Karpas-422 (cell line): ENCODE results near the gene DMD. TPM values are rescaled to one million over a fixed set of nuclear protein-coding genes. Genes with fewer than 3 reads are reported as not detected.

Experiments
- DNase-seq: peaks from one replicate; pipeline ENCODE4 v3.0.0-alpha.2; 2015
- H2AFZ ChIP-seq: fragments of 200-600 bp; sonication (generic); 2 replicates; pipeline ENCODE4 v1.6.1; 2014; ENCODE audit warnings: antibody characterized with exemption, low read length, mixed read lengths
- H3K27ac ChIP-seq: fragments of 200-600 bp; sonication (generic); 2 replicates; pipeline ENCODE4 v1.5.1; 2014; ENCODE audit warnings: mild to moderate bottlenecking, low read length, moderate library complexity
- H3K27me3 ChIP-seq: fragments of 200-600 bp; sonication (generic); 2 replicates; pipeline ENCODE4 v1.6.1; 2014; ENCODE audit warnings: low read length, mixed read lengths
- H3K36me3 ChIP-seq: fragments of 200-600 bp; sonication (generic); 2 replicates; pipeline ENCODE4 v1.6.1; 2014; ENCODE audit warnings: low read length, mixed read lengths; ENCODE audit not compliant: insufficient read depth
- H3K4me1 ChIP-seq: fragments of 200-600 bp; sonication (generic); 2 replicates; pipeline ENCODE4 v1.6.1; 2014; ENCODE audit warnings: mild to moderate bottlenecking, low read length, mixed read lengths
- H3K4me2 ChIP-seq: fragments of 200-600 bp; sonication (generic); 2 replicates; pipeline ENCODE4 v1.6.1; 2014; ENCODE audit warnings: low read length, low read depth, mild to moderate bottlenecking; ENCODE audit not compliant: poor library complexity, severe bottlenecking
- H3K4me3 ChIP-seq: fragments of 200-600 bp; sonication (generic); 2 replicates; pipeline ENCODE4 v1.5.1; 2014; ENCODE audit warnings: mild to moderate bottlenecking, antibody characterized with exemption, low read length, mixed read lengths
- H3K79me2 ChIP-seq: fragments of 200-600 bp; sonication (generic); 2 replicates; pipeline ENCODE4 v1.6.1; 2014; ENCODE audit warnings: mild to moderate bottlenecking, low read length, mixed read lengths
- H3K9ac ChIP-seq: fragments of 200-600 bp; sonication (generic); 2 replicates; pipeline ENCODE4 v1.6.0; 2014; ENCODE audit warnings: low read length
- H3K9me2 ChIP-seq: fragments of 200-600 bp; sonication (generic), shearing (Covaris generic); replicated peaks from 2 replicates; pipeline ENCODE4 v1.6.0; 2014; ENCODE audit warnings: mild to moderate bottlenecking, low read length, moderate library complexity; ENCODE audit not compliant: insufficient read depth
- H3K9me3 ChIP-seq: fragments of 300-700, 200-600 bp; sonication (generic); 2 replicates; pipeline ENCODE4 v1.6.1; 2014; ENCODE audit warnings: low read length, mixed read lengths
- H4K20me1 ChIP-seq: fragments of 200-600 bp; sonication (generic); 2 replicates; pipeline ENCODE4 v1.6.1; 2014; ENCODE audit warnings: mild to moderate bottlenecking, antibody characterized with exemption, low read length, low read depth; ENCODE audit not compliant: insufficient read depth
- total RNA-seq: library from RNA; depleted of rRNA; stranded (reverse); fragments of >200 nt; shearing (Covaris generic); gene quantifications from 2 replicates; pipeline ENCODE4 v1.2.3, GENCODE V29; 2014; ENCODE audit warnings: low replicate concordance; rRNA removed

Gene DMD
- total RNA-seq = not detected in 2 replicates

DNA sequence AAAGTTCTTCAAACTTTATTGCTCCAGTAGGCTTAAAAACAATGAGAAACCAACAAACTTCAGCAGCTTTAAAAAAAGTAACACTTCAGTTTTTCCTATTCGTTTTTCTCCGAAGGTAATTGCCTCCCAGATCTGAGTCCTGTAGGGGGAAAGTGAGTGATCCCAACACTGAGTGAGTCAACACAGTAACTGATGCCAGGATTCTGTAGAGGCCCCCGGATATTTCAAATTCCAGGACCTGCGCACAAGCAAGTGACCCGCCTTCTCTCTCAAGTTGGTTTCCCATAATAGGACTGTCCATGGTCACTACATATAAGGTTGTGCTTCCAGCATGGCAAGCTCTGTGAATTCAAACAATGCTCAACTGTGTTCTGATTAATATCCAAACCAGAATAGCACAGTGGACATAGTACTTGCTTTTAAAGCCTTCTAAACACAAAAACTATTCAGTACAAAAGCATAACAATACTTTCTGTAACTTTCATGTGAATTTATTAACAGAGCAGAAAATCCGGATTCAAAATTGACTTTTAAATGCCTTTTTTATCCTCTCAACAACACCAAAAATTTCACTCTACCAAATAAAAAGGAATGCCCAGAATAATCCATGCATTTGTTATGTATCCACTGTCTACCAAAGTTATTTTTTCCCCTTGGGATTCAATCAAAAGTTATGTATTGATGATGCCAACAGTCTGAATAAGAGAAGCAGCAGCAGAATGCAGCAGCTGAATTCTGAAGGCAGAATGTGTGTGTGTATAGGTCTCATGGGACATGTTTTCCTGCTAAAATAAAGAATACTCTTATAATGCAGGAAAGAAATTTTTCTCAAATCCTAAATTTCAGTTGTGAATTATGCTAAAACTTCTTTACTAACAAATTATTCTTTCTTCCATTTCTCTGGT is at the start of gene DMD:
TSS of gene DMD (minus strand) at position 194 of the 905 bp plus-strand sequence. CDS start 237 bp downstream, outside the sequence.
- no peak for DNase-seq
- H3K4me2 ChIP-seq = no peak within 1 kb of the TSS
- H3K9me2 ChIP-seq = no peaks in the 10 kb centered on the region

DNA sequence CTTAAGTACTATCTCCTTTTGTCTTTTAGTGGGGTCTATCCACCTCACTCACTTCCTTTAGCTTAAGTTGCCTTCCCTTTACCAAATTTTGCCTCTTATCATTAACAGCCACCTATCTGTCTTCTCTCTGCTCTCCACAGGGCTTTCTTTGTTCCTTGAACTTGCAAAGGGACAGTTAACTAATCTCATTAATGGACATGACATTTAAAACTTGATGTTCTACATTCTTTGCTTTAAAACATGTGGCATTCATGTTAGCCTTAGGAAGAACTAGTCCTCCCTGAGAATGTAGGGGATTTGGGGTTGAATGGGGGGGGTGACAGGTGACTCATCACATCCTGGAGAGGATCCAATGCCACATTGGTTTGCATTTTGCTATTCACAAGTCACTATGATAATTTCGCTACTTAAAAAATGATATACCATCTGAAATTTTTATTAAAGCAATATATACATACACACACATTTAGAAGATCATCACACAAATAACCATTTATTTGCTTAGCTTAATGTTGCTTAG is 41.0 kb upstream of the DMD start:
- H3K79me2 ChIP-seq = no peaks in the 10 kb centered on the region
- no peaks in the 10 kb centered on the region for H3K9me2 ChIP-seq
- H3K9me3 ChIP-seq = no peaks in the 10 kb centered on the region
- H3K4me2 ChIP-seq = no peak overlapping the region
- H3K36me3 ChIP-seq = no peaks in the 10 kb centered on the region
- H3K4me1 ChIP-seq = peaks cover 3% of the 10 kb centered on the region; the same call in 1 of the 2 replicates
- no peak overlapping the region for H2AFZ ChIP-seq
- no peaks in the 10 kb centered on the region for H3K27me3 ChIP-seq
- no peak overlapping the region for H3K4me3 ChIP-seq
- no peak overlapping the region for H3K9ac ChIP-seq
- no peak for DNase-seq
- H4K20me1 ChIP-seq = no peaks in the 10 kb centered on the region
- no peak overlapping the region for H3K27ac ChIP-seq

More for the DNA sequence above, at the start of gene DMD:
- no peak within 1 kb of the TSS for H3K27ac ChIP-seq
- H3K4me3 ChIP-seq = no peak within 1 kb of the TSS
- H2AFZ ChIP-seq = peak within 1 kb of the TSS; percentile 20; the same call in 1 of the 2 replicates
- H3K79me2 ChIP-seq = no peaks in the 10 kb centered on the region
- no peaks in the 10 kb centered on the region for H3K36me3 ChIP-seq
- H3K4me1 ChIP-seq = peaks cover 9% of the 10 kb centered on the region
- H3K27me3 ChIP-seq = no peaks in the 10 kb centered on the region
- H4K20me1 ChIP-seq = no peaks in the 10 kb centered on the region
- no peaks in the 10 kb centered on the region for H3K9me3 ChIP-seq
- no peak within 1 kb of the TSS for H3K9ac ChIP-seq

DNA sequence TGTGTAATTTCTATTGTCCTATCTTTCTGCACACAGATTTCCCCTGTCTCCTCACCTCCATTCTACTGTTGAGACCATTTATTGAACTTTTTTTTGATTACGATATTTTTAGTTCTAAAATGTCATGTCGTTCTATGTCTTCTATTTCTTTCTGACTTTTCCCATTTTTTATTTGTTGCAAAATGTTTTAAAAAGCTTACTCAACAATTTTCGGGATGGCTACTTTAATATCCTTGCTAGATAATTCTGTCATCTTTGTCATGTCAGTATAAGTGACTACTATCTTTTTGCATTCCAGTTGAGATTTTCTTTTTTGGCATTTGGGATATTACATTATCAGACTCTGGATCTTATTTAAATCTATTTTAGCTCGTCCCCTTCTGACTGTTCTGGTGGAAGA is 7.5 kb upstream of the DMD start:
- peaks cover 3% of the 10 kb centered on the region; the same call in 1 of the 2 replicates for H3K9me3 ChIP-seq
- no peaks in the 10 kb centered on the region for H3K9me2 ChIP-seq
- no peak overlapping the region for H3K9ac ChIP-seq

DNA sequence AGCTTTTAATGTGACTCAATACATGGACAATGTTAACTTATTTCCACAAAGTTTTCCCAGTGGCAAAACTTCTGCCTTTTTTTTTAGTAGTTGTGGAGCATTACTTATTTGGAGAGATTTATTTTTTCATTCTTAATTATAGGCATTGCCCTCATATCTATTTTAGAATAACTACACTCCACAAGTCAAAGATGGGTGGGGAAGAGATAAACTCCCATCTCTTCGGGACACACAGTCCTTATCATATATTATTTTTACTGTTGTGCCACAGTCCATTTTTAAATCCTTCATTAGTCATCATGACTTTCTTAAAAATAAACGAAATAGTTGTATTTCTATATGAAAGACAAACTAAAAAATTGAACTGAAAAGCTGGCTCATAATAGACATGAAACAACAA is 1.2 kb downstream of the DMD start:
- H2AFZ ChIP-seq = no peak overlapping the region
- no peak for DNase-seq
- H3K27ac ChIP-seq = no peak overlapping the region
- H3K9me3 ChIP-seq = no peaks in the 10 kb centered on the region
- no peaks in the 10 kb centered on the region for H4K20me1 ChIP-seq
- H3K4me1 ChIP-seq = peaks cover 9% of the 10 kb centered on the region
- H3K79me2 ChIP-seq = no peaks in the 10 kb centered on the region
- H3K36me3 ChIP-seq = no peaks in the 10 kb centered on the region
- no peaks in the 10 kb centered on the region for H3K27me3 ChIP-seq
- no peak overlapping the region for H3K9ac ChIP-seq
- H3K4me3 ChIP-seq = no peak overlapping the region
- no peak overlapping the region for H3K4me2 ChIP-seq
- H3K9me2 ChIP-seq = no peaks in the 10 kb centered on the region

More for the DNA sequence above, 7.5 kb upstream of the DMD start:
- Histone ChIP-seq H3K4me2 (no peak overlapping the region), H3K4me3 (no peak overlapping the region), H3K27ac (no peak overlapping the region), H3K4me1 (no peaks in the 10 kb centered on the region), H3K27me3 (no peaks in the 10 kb centered on the region), H4K20me1 (no peaks in the 10 kb centered on the region), H3K36me3 (no peaks in the 10 kb centered on the region), H3K79me2 (no peaks in the 10 kb centered on the region), H2AFZ (no peak overlapping the region)
- no peak for DNase-seq

DNA sequence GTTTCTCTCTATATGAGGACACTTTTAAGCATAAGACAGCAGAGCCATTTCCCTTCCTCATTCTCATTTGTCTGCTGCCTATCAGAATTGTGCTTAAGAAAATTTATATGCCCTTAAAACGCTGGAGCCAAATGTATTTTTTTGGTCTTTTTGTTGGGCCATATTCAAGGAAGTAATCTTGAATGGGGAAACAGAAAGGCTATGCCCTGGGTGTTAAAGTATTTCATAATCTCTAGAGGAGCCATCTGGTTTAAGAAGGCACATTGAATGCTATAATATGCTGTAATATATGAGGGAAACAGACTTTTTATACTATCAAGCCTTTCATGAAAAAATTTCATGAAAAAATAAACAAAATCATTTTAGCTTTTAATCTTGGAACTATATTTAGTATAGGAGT is 4.3 kb downstream of the DMD start:
- Histone ChIP-seq H3K36me3 (no peaks in the 10 kb centered on the region), H3K4me3 (no peak overlapping the region), H2AFZ (no peak overlapping the region), H3K9me3 (no peaks in the 10 kb centered on the region), H3K27ac (no peak overlapping the region), H3K79me2 (no peaks in the 10 kb centered on the region), H4K20me1 (no peaks in the 10 kb centered on the region), H3K27me3 (no peaks in the 10 kb centered on the region), H3K4me2 (no peak overlapping the region), H3K9me2 (no peaks in the 10 kb centered on the region), H3K4me1 (peaks cover 15% of the 10 kb centered on the region), H3K9ac (no peak overlapping the region)
- DNase-seq = no peak

DNA sequence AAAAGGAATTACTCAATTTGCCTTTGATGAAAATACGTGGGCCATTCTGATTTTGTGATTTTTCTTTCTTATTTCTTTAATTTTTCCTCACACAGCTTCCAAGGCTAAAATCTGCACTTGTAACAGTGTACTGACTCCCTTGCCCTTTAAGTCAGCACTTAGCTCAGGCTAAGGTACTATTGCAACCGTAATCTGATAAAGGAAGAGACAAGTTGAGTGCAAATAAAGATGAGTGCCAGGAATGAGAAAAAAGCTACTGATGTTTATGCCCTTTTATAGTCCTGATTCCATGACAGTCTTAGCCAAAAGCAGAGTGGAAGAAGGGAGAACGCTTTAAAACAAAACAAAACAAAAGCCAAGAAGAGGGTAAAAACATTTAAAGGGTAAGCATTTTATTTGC is 6.0 kb downstream of the DMD start:
- no peaks in the 10 kb centered on the region for H3K79me2 ChIP-seq
- H3K9me3 ChIP-seq = no peaks in the 10 kb centered on the region
- H4K20me1 ChIP-seq = no peaks in the 10 kb centered on the region
- peaks cover 13% of the 10 kb centered on the region for H3K4me1 ChIP-seq
- no peaks in the 10 kb centered on the region for H3K9me2 ChIP-seq
- DNase-seq = no peak
- no peak overlapping the region for H3K9ac ChIP-seq
- H3K27me3 ChIP-seq = no peaks in the 10 kb centered on the region
- H2AFZ ChIP-seq = peak overlapping the region; percentile 70; the same call in 1 of the 2 replicates
- no peak overlapping the region for H3K27ac ChIP-seq
- no peak overlapping the region for H3K4me2 ChIP-seq
- H3K4me3 ChIP-seq = no peak overlapping the region
- no peaks in the 10 kb centered on the region for H3K36me3 ChIP-seq

DNA sequence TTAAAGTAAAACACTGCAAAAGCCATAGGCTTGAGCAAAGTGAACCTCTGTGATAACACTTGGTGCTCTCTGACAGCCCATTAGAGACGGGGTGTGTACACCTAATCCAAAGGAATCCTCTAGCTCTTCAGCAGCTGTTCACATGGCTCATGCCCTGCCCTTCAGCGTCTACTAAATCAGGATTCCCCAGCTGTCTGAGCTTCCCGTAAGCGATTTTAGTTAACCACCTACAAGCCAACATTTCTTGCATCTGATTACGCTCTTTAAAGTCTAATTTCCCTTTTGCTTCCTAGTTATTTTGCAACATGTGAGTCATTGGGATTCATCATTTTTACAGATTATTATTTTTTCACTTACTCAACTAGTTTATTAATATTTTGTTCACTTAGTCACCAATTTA is 6.5 kb downstream of the DMD start:
- H3K9ac ChIP-seq = no peak overlapping the region
- peaks cover 13% of the 10 kb centered on the region for H3K4me1 ChIP-seq
- no peaks in the 10 kb centered on the region for H3K79me2 ChIP-seq
- no peaks in the 10 kb centered on the region for H3K36me3 ChIP-seq
- H3K9me3 ChIP-seq = no peaks in the 10 kb centered on the region
- DNase-seq = no peak
- 0 out of 2 replicates have a peak overlapping the region, but pooled peaks have one; percentile 70 for H2AFZ ChIP-seq
- no peak overlapping the region for H3K27ac ChIP-seq
- no peaks in the 10 kb centered on the region for H3K9me2 ChIP-seq
- H3K27me3 ChIP-seq = no peaks in the 10 kb centered on the region
- H4K20me1 ChIP-seq = no peaks in the 10 kb centered on the region
- no peak overlapping the region for H3K4me2 ChIP-seq
- no peak overlapping the region for H3K4me3 ChIP-seq

DNA sequence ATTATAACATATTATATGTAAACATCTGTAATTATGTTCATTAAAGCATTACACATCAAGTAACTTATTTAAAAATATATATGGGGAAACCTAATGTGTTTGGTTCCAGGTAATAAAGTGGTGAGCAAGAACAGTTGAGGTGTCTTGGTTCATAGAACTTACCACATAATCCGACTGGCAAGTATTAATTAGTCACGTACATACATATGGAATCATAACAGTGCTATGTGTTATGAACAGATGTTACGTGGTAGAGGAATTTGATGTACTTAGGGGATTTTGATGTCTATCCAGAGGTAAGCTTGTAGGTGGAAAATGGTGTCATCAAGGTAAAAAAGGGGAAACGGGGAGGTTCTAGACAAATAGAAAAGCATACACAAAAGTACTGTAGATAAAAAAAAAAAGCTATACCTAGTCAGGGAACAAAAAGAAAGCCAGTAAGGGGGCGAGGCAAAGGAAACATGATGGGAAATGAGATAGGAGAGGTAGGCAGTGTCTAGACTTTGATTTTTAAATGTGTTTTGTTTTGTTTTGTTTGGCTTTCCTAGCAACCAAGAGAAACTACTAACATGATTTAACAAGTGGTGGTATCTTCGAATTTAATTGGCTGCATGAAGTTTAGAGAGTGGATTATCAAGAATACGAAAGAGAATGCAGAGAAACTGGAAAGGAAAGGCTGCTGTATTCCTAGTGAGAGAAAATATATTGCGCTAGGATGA is 12.6 kb downstream of the DMD start:
- Histone ChIP-seq H3K9ac (no peak overlapping the region), H3K27ac (no peak overlapping the region), H3K79me2 (no peaks in the 10 kb centered on the region), H3K4me2 (no peak overlapping the region), H4K20me1 (no peaks in the 10 kb centered on the region), H3K9me3 (peaks cover 10% of the 10 kb centered on the region), H2AFZ (peak overlapping the region; percentile 74; the same call in 1 of the 2 replicates), H3K36me3 (no peaks in the 10 kb centered on the region), H3K27me3 (no peaks in the 10 kb centered on the region), H3K4me1 (peaks cover 11% of the 10 kb centered on the region), H3K4me3 (no peak overlapping the region), H3K9me2 (no peaks in the 10 kb centered on the region)
- no peak for DNase-seq
